GM18517 (cell line): ENCODE data around the gene CYCS.

Source experiments
- ATAC-seq: cut with Tn5 transposase; IDR thresholded peaks from one replicate; pipeline ENCODE4 v1.9.1; 2021; ENCODE audit warnings: mild to moderate bottlenecking, moderate library complexity; ENCODE audit not compliant: unreplicated experiment

The CYCS gene

GRCh38 chr7:25075459-25075858, 49.6 kb downstream of the CYCS start:
- no peak for ATAC-seq

- no peak for ATAC-seq
Measured at GRCh38 chr7:25073451-25073850, 51.6 kb downstream of the CYCS start.
